ENCODE data around the gene CABP4. TPM values are rescaled to one million over a fixed set of nuclear protein-coding genes. Genes with fewer than 3 reads are reported as not detected.

The CABP4 gene
- total RNA-seq, 4 donors from 2014 or later, result 0.65 to 4.6 (median 3.0) TPM

- TF ChIP-seq CTCF (IDR thresholded peaks at IDR 0.05), result no peak
- peak; percentile 98 for DNase-seq (ENCODE audit: low spot score)
- ATAC-seq (ENCODE audit: low FRiP score), result peak; percentile 81
Observed at GRCh38 chr11:67507864-67508485, 52.8 kb downstream of the CABP4 start, which contains the start of gene CDK2AP2. Gene CDK2AP2, minus strand, starts transcription at chr11:67508162. Its CDS starts 80 bp downstream, at chr11:67508082.

- ATAC-seq (ENCODE audit: low FRiP score), result peak; percentile 49
- peak; percentile 99 for DNase-seq (ENCODE audit: low spot score)
- no peak for TF ChIP-seq CTCF (IDR thresholded peaks at IDR 0.05)
Observed at GRCh38 chr11:67508486-67509121, 53.5 kb downstream of the CABP4 start.

- ATAC-seq (ENCODE audit: low FRiP score) (no peak), DNase-seq (ENCODE audit: low spot score) (no peak)
- no peak for TF ChIP-seq CTCF (IDR thresholded peaks at IDR 0.05)
Observed at GRCh38 chr11:67510023-67510345, 54.8 kb downstream of the CABP4 start.

Small RNA genes lying within 50 kb of the gene (small RNA-seq; reads per million reads assigned to genes)
- gene MIR6752, result not detected

Other genes with a start within 250 kb of the CABP4 start
- gene GRK2, start 188.9 kb upstream of the CABP4 start, total RNA-seq, result 100 to 1,000 TPM in 1 of 4 donors, 10 to 100 TPM in 3; 42.6 to 106 (median 50.7) TPM
- gene ANKRD13D, start 166.1 kb upstream of the CABP4 start, total RNA-seq, result 10 to 100 TPM; 18.6 to 78.2 (median 28.6) TPM
- 10 to 100 TPM; 22.6 to 44.6 (median 28.3) TPM for gene SSH3, start 151.8 kb upstream of the CABP4 start, total RNA-seq
- 100 to 1,000 TPM in 1 of 4 donors, 10 to 100 TPM in 3; 67.5 to 141 (median 81.9) TPM for gene POLD4, start 101.8 kb upstream of the CABP4 start, total RNA-seq
- gene CLCF1, start 81.8 kb upstream of the CABP4 start, total RNA-seq, result 10 to 100 TPM in 3 of 4 donors, 1 to 10 TPM in 1; 4.1 to 51.4 (median 25.1) TPM
- 10 to 100 TPM in 2 of 4 donors, 1 to 10 TPM in 2; 5.5 to 18.0 (median 10.4) TPM for gene RAD9A, start 63.4 kb upstream of the CABP4 start, total RNA-seq
- gene PPP1CA, start 53.5 kb upstream of the CABP4 start, total RNA-seq, result 100 to 1,000 TPM in 2 of 4 donors, 10 to 100 TPM in 2; 91.9 to 110 (median 97.6) TPM
- gene TBC1D10C, start 51.3 kb upstream of the CABP4 start, total RNA-seq, result 1 to 10 TPM; 1.6 to 7.1 (median 3.4) TPM
- 10 to 100 TPM in 1 of 4 donors, 1 to 10 TPM in 2, under 1 TPM in 1; 0.47 to 42.6 (median 7.5) TPM for gene CARNS1, start 39.7 kb upstream of the CABP4 start, total RNA-seq
- gene RPS6KB2, start 26.9 kb upstream of the CABP4 start, total RNA-seq, result 10 to 100 TPM; 27.4 to 45.0 (median 30.7) TPM
- gene PTPRCAP, start 17.7 kb upstream of the CABP4 start, total RNA-seq, result 1 to 10 TPM; 5.5 to 6.7 (median 6.3) TPM
- gene CORO1B, start 11.9 kb upstream of the CABP4 start, total RNA-seq, result 10 to 100 TPM; 55.9 to 70.9 (median 63.9) TPM
- not detected for gene GPR152, start 2.6 kb upstream of the CABP4 start, total RNA-seq
- gene TMEM134, start 13.9 kb downstream of the CABP4 start, total RNA-seq, result 10 to 100 TPM; 33.6 to 56.6 (median 44.0) TPM
- gene AIP, start 27.7 kb downstream of the CABP4 start, total RNA-seq, result 10 to 100 TPM; 51.2 to 67.5 (median 62.1) TPM
- gene PITPNM1, start 50.0 kb downstream of the CABP4 start, total RNA-seq, result 10 to 100 TPM; 15.0 to 58.2 (median 26.6) TPM
- 10 to 100 TPM; 23.5 to 50.5 (median 34.7) TPM for gene CDK2AP2, start 52.8 kb downstream of the CABP4 start, total RNA-seq
- not detected for gene CABP2, start 68.1 kb downstream of the CABP4 start, total RNA-seq
- gene GSTP1, start 128.5 kb downstream of the CABP4 start, total RNA-seq, result 100 to 1,000 TPM; 435 to 948 (median 670) TPM
- gene NDUFV1, start 151.6 kb downstream of the CABP4 start, total RNA-seq, result 100 to 1,000 TPM; 143 to 233 (median 165) TPM
- gene NUDT8, start 174.6 kb downstream of the CABP4 start, total RNA-seq, result 10 to 100 TPM in 2 of 4 donors, 1 to 10 TPM in 2; 5.5 to 15.4 (median 9.7) TPM
- gene TBX10, start 184.4 kb downstream of the CABP4 start, total RNA-seq, result not detected
- not detected for gene ACY3, start 195.4 kb downstream of the CABP4 start, total RNA-seq
- gene ALDH3B2, start 219.3 kb downstream of the CABP4 start, total RNA-seq, result not detected

Data from omental fat pad (tissue), 4 donors.